GOT3 (cell line): ENCODE results near the gene CALY.
A peak's percentile ranks its signal among the peaks of the same experiment; 100 is the strongest.

Experiments
- DNase-seq: peaks from one replicate; lab custom pipeline; 2025; ENCODE audit warnings: mixed read lengths; lab: John Stamatoyannopoulos, UW

The CALY gene

GRCh38 chr10:133287832-133288500 is 48.7 kb downstream of the CALY start:
- no peak for DNase-seq

- no peak for DNase-seq
Observed at GRCh38 chr10:133286366-133286765, 50.3 kb downstream of the CALY start.

- no peak for DNase-seq
Observed at GRCh38 chr10:133285217-133285616, 51.5 kb downstream of the CALY start.

GRCh38 chr10:133283931-133284330 is 52.8 kb downstream of the CALY start:
- no peak for DNase-seq

- no peak for DNase-seq
Observed at GRCh38 chr10:133282846-133283390, 53.8 kb downstream of the CALY start.

- DNase-seq: no peak
Observed at GRCh38 chr10:133281628-133282372, 54.9 kb downstream of the CALY start.

GRCh38 chr10:133281084-133281483 is 55.6 kb downstream of the CALY start:
- DNase-seq: no peak

- no peak for DNase-seq
Observed at GRCh38 chr10:133280391-133281059, 56.2 kb downstream of the CALY start.

- DNase-seq: no peak
Observed at GRCh38 chr10:133279326-133280226, 57.1 kb downstream of the CALY start.

GRCh38 chr10:133278577-133279265 is 58.0 kb downstream of the CALY start:
- DNase-seq: no peak

GRCh38 chr10:133277993-133278576 is 58.6 kb downstream of the CALY start:
- no peak for DNase-seq

- no peak for DNase-seq
Observed at GRCh38 chr10:133277277-133277992, 59.3 kb downstream of the CALY start.

GRCh38 chr10:133276435-133277201 is 60.1 kb downstream of the CALY start, which contains the start of gene ADAM8:
Gene ADAM8 (minus strand): TSS chr10:133276868. CDS start chr10:133276817, 51 bp downstream.
- no peak for DNase-seq

- DNase-seq: no peak
Observed at GRCh38 chr10:133276100-133276434, 60.6 kb downstream of the CALY start.

- no peak for DNase-seq
Observed at GRCh38 chr10:133275684-133276092, 61.0 kb downstream of the CALY start.

GRCh38 chr10:133274751-133275683 is 61.7 kb downstream of the CALY start:
- peak; percentile 32 for DNase-seq
